H1 (cell line): Measurements from ENCODE around the gene RRP1. TPM values are rescaled to one million over a fixed set of nuclear protein-coding genes. Genes with fewer than 3 reads are reported as not detected.

ENCODE experiments used
- CTCF ChIA-PET: fragments of 300-600 bp; sonication (Branson Sonifier 250); formaldehyde crosslinking; loops from one replicate; lab custom pipeline; 2021; ENCODE audit not compliant: partially characterized antibody; lab: Charles Lee
- POLR2A ChIA-PET: fragments of 300-600 bp; sonication (Branson Sonifier 250); formaldehyde crosslinking; loops from one replicate; lab custom pipeline; 2021; ENCODE audit warnings: inconsistent platforms; ENCODE audit not compliant: partially characterized antibody; lab: Charles Lee
- DNase-seq, 2 experiments: peaks; one replicate each; pipeline versions ENCODE4 v3.0.0 to v3.0.0-alpha.2; 2010 to 2022; ENCODE audit warnings: low spot score in 2 of 2, low read depth in 1 of 2, mixed read lengths in 1 of 2
- FAIRE-seq: peaks from 2 replicates; lab custom pipeline; 2011; peaks lifted over from hg19 to GRCh38; lab: Jason Lieb, UNC
- H2AFZ ChIP-seq: 2 replicates; pipeline ENCODE4 v1.8.1; 2012; ENCODE audit warnings: low read length, inconsistent platforms
- H2AK5ac ChIP-seq: 2 replicates; pipeline ENCODE4 v1.6.1; 2013; ENCODE audit warnings: low read depth, low read length
- H2BK120ac ChIP-seq: replicated peaks from 2 replicates; pipeline ENCODE3; 2013; ENCODE audit warnings: low read depth, low read length, inconsistent platforms
- H2BK12ac ChIP-seq: 2 replicates; pipeline ENCODE4 v1.6.1; 2013; ENCODE audit warnings: low read depth, low read length
- H2BK15ac ChIP-seq: 2 replicates; pipeline ENCODE4 v1.6.1; 2013; ENCODE audit warnings: low read length
- H2BK20ac ChIP-seq: 2 replicates; pipeline ENCODE4 v1.6.1; 2013; ENCODE audit warnings: low read length
- H2BK5ac ChIP-seq: 2 replicates; pipeline ENCODE4 v1.6.1; 2013; ENCODE audit warnings: low read depth, low read length
- H3K14ac ChIP-seq: 2 replicates; pipeline ENCODE4 v1.6.1; 2013; ENCODE audit warnings: inconsistent platforms; ENCODE audit not compliant: insufficient read length
- H3K18ac ChIP-seq: 2 replicates; pipeline ENCODE4 v1.6.1; 2013; ENCODE audit warnings: low read length; ENCODE audit errors: extremely low read depth
- H3K23ac ChIP-seq: 2 replicates; pipeline ENCODE4 v1.6.1; 2013; ENCODE audit warnings: inconsistent platforms; ENCODE audit not compliant: insufficient read length
- H3K23me2 ChIP-seq: 2 replicates; pipeline ENCODE4 v1.6.1; 2013; ENCODE audit warnings: low read depth, low read length
- H3K27ac ChIP-seq: 2 replicates; pipeline ENCODE4 v1.6.1; 2011; ENCODE audit warnings: low read depth, low read length, inconsistent platforms
- H3K27me3 ChIP-seq, 4 experiments: replicated peaks in 1 of 4; 1 replicate in 1 of 4; 2 replicates in 3 of 4; pipeline versions ENCODE4 v1.6.1 to v1.8.1; 2011 to 2013; ENCODE audit warnings: low read length in 3 of 4, mild to moderate bottlenecking in 3 of 4, inconsistent platforms in 2 of 4, mixed read lengths in 2 of 4, moderate library complexity in 1 of 4; ENCODE audit not compliant: control insufficient read depth in 3 of 4, insufficient read depth in 3 of 4; ENCODE audit errors: extremely low read depth in 1 of 4
- H3K36me3 ChIP-seq, 4 experiments: 2 replicates each; pipeline versions ENCODE4 v1.6.1 to v1.8.1; 2011 to 2013; ENCODE audit warnings: mild to moderate bottlenecking in 4 of 4, low read length in 3 of 4, moderate library complexity in 2 of 4, control low read depth in 1 of 4, inconsistent platforms in 1 of 4; ENCODE audit not compliant: insufficient read depth in 4 of 4, control insufficient read depth in 2 of 4
- H3K4ac ChIP-seq: replicated peaks from 2 replicates; pipeline ENCODE3; 2013; ENCODE audit warnings: low read length, low read depth, mixed read lengths, inconsistent platforms; ENCODE audit not compliant: insufficient read length
- H3K4me1 ChIP-seq, 4 experiments: replicated peaks in 1 of 4; 1 replicate in 1 of 4; 2 replicates in 3 of 4; pipeline versions ENCODE4 v1.6.1 to v1.8.1; 2011 to 2013; ENCODE audit warnings: low read length in 3 of 4, inconsistent platforms in 2 of 4, mixed read lengths in 1 of 4; ENCODE audit not compliant: insufficient read depth in 4 of 4, control insufficient read depth in 3 of 4
- H3K4me2 ChIP-seq, 2 experiments: 2 replicates each; pipeline versions ENCODE4 v1.6.1 to v1.8.1; 2011 to 2013; ENCODE audit warnings: low read depth in 2 of 2, low read length in 2 of 2, control low read depth in 1 of 2, inconsistent platforms in 1 of 2, mild to moderate bottlenecking in 1 of 2; ENCODE audit not compliant: insufficient read depth in 1 of 2
- H3K4me3 ChIP-seq, 4 experiments: fragments of 200-600, 300-600 bp in 1 of 4; sonication (generic), shearing (Covaris generic), sonication (Bioruptor Twin) in 1 of 4; 2 replicates each; pipeline versions ENCODE4 v1.5.1 to v1.8.1; 2011 to 2016; ENCODE audit warnings: low read length in 4 of 4, low read depth in 3 of 4, control low read depth in 2 of 4, inconsistent platforms in 2 of 4, mild to moderate bottlenecking in 2 of 4, mixed read lengths in 1 of 4, moderate library complexity in 1 of 4; ENCODE audit not compliant: insufficient read depth in 2 of 4; ENCODE audit errors: extremely low read depth in 1 of 4
- H3K56ac ChIP-seq: replicated peaks from 2 replicates; pipeline ENCODE3; 2013; ENCODE audit warnings: low read depth, mild to moderate bottlenecking, mixed read lengths, low read length, inconsistent platforms; ENCODE audit not compliant: insufficient read length
- H3K79me1 ChIP-seq: 2 replicates; pipeline ENCODE4 v1.6.1; 2013; ENCODE audit warnings: low read depth, low read length, control low read depth
- H3K79me2 ChIP-seq, 2 experiments: 2 replicates each; pipeline versions ENCODE4 v1.6.1 to v1.8.1; 2012 to 2013; ENCODE audit warnings: low read length in 2 of 2, mild to moderate bottlenecking in 2 of 2, inconsistent platforms in 1 of 2; ENCODE audit not compliant: insufficient read depth in 2 of 2, control insufficient read depth in 1 of 2
- H3K9ac ChIP-seq, 4 experiments: replicated peaks in 1 of 4; 1 replicate in 1 of 4; 2 replicates in 3 of 4; pipeline versions ENCODE4 v1.6.1 to v1.8.1; 2011 to 2013; ENCODE audit warnings: low read depth in 3 of 4, low read length in 3 of 4, control low read depth in 2 of 4, mild to moderate bottlenecking in 2 of 4, moderate library complexity in 2 of 4, inconsistent platforms in 1 of 4; ENCODE audit errors: extremely low read depth in 1 of 4
- H3K9me3 ChIP-seq, 2 experiments: 2 replicates each; pipeline versions ENCODE4 v1.6.1 to v1.8.1; 2012 to 2013; ENCODE audit warnings: mild to moderate bottlenecking in 2 of 2, moderate library complexity in 2 of 2, control low read depth in 1 of 2, inconsistent platforms in 1 of 2, low read depth in 1 of 2, low read length in 1 of 2, mixed read lengths in 1 of 2; ENCODE audit not compliant: insufficient read depth in 2 of 2
- H4K20me1 ChIP-seq, 2 experiments: replicated peaks in 1 of 2; 2 replicates each; pipeline versions ENCODE3 to v1.8.1; 2011 to 2013; ENCODE audit warnings: inconsistent platforms in 2 of 2, low read length in 2 of 2, mild to moderate bottlenecking in 1 of 2; ENCODE audit not compliant: insufficient read depth in 2 of 2, control insufficient read depth in 1 of 2
- H4K5ac ChIP-seq: 2 replicates; pipeline ENCODE4 v1.6.1; 2013; ENCODE audit warnings: low read length, low read depth, mixed read lengths, inconsistent platforms; ENCODE audit not compliant: insufficient read length
- H4K8ac ChIP-seq: 2 replicates; pipeline ENCODE4 v1.8.0; 2013; ENCODE audit warnings: mild to moderate bottlenecking, moderate library complexity, low read length, inconsistent platforms; ENCODE audit not compliant: insufficient read depth; ENCODE audit errors: extremely low read depth
- H4K91ac ChIP-seq: replicated peaks from 2 replicates; pipeline ENCODE3; 2013; ENCODE audit warnings: low read length, mixed read lengths, inconsistent platforms; ENCODE audit not compliant: insufficient read length
- ASH2L ChIP-seq: fragments of 200-600, 300-600 bp; sonication (generic); IDR thresholded peaks from one replicate; pipeline ENCODE4 v1.7.1; 2017; ENCODE audit warnings: low read length
- EZH2 ChIP-seq: fragments of 200-600 bp; sonication (generic); IDR thresholded peaks from 2 replicates; pipeline ENCODE4 v1.7.1; 2012; ENCODE audit warnings: low read depth, mild to moderate bottlenecking, moderate library complexity, low read length, inconsistent platforms; ENCODE audit not compliant: severe bottlenecking
- HDAC6 ChIP-seq: IDR thresholded peaks from one replicate; pipeline ENCODE4 v1.7.1; 2012; ENCODE audit warnings: low read depth, mild to moderate bottlenecking, inconsistent platforms, low read length, moderate library complexity
- POLR2A ChIP-seq, 2 experiments: IDR thresholded peaks; 1 replicate in 1 of 2; 2 replicates in 1 of 2; pipeline ENCODE4 v1.6.1; 2011; ENCODE audit warnings: low read depth in 2 of 2, low read length in 2 of 2, mild to moderate bottlenecking in 2 of 2; ENCODE audit errors: control extremely low read depth in 1 of 2
- SIRT6 ChIP-seq: IDR thresholded peaks from one replicate; pipeline ENCODE4 v1.7.1; 2012; ENCODE audit warnings: low read length, inconsistent platforms
- SP2 ChIP-seq: IDR thresholded peaks from 2 replicates; pipeline ENCODE4 v1.6.1; 2012; ENCODE audit warnings: mild to moderate bottlenecking, low read length, inconsistent platforms
- SP4 ChIP-seq: IDR thresholded peaks from 2 replicates; pipeline ENCODE4 v1.6.1; 2012; ENCODE audit warnings: low read length, inconsistent platforms
- WGBS, 2 experiments: shearing (Covaris generic) in 1 of 2; methylation state at CpG; one replicate each; pipeline versions ENCODE4 v1.1.6 to v1.1.7; 2013 to 2015; ENCODE audit warnings: low lambda C conversion rate in 2 of 2, mixed read lengths in 2 of 2, inconsistent platforms in 1 of 2, low coverage in 1 of 2, missing lambda C conversion rate in 1 of 2; ENCODE audit not compliant: insufficient replicate concordance in 2 of 2, insufficient coverage in 1 of 2, insufficient read length in 1 of 2; ENCODE audit errors: extremely low coverage in 1 of 2, missing lambda C conversion rate in 1 of 2; 5-methylcytosine and 5-hydroxymethylcytosine counted together
- polyA plus RNA-seq, 7 experiments: library from polyadenylated mRNA; depleted of rRNA in 3 of 7; stranded (reverse) in 5 of 7; unstranded in 2 of 7; fragments of >200 nt in 5 of 7; fragments of 200-250 nt in 2 of 7; gene quantifications; 1 replicate in 5 of 7; 2 replicates in 1 of 7; 4 replicates in 1 of 7; pipeline versions ENCODE4 v1.2.1 to v1.2.3, GENCODE V29; 2011 to 2013; ENCODE audit warnings: missing spikeins in 2 of 7, mixed read lengths in 2 of 7
- total RNA-seq: library from RNA; stranded (reverse); fragmentation: NEBNext Ultra II Directional; extraction: Animal tissue kit (Norgen Biotek cat#: 25700); gene quantifications from 2 replicates; pipeline ENCODE4 v1.2.1, GENCODE V29; 2021

RRP1 gene
- total and polyA plus RNA-seq, 2 of the 8 experiments (the other 6 are each of a cell fraction or from before 2014, with no cell fraction given), result 11.6 to 55.2 TPM

GRCh38 chr21:43825242-43825935, 36.0 kb downstream of the RRP1 start:
- peaks cover 0 to 10% of the 10 kb centered on the region in 2 experiments; a peak in 1 of 4 replicates for H3K9me3 ChIP-seq
- H3K79me1 ChIP-seq, result no peaks in the 10 kb centered on the region
- H2AFZ ChIP-seq, result no peak overlapping the region
- H3K23ac ChIP-seq, result no peak overlapping the region
- H2BK12ac ChIP-seq, result no peak overlapping the region; the same call in 1 of the 2 replicates
- H3K27me3 ChIP-seq, result no peaks in the 10 kb centered on the region
- no peaks in the 10 kb centered on the region for H3K36me3 ChIP-seq
- H2AK5ac ChIP-seq, result no peak overlapping the region
- FAIRE-seq (no peak), DNase-seq (no peak)
- H2BK15ac ChIP-seq, result no peak overlapping the region
- ChIA-PET POLR2A (interaction anchor here (0.7 to 1.5 kb wide), 5 partner anchors 11 to 18 kb away, joined by 3 to 6 read pairs (median 5); no protein-coding TSS in a partner anchor), CTCF (interaction anchor here (0.6 to 3.2 kb wide), 11 partner anchors 8 to 250 kb away, joined by 3 to 26 read pairs (median 4); no protein-coding TSS in a partner anchor)
- H3K4me1 ChIP-seq, result peaks cover 0 to 7% (median 4%) of the 10 kb centered on the region in 4 experiments; a peak in 3 of 7 replicates
- H3K56ac ChIP-seq, result no peak overlapping the region
- H3K79me2 ChIP-seq, result no peaks in the 10 kb centered on the region
- no peak overlapping the region for H3K27ac ChIP-seq
- H4K5ac ChIP-seq, result no peak overlapping the region
- no peak overlapping the region for H3K4ac ChIP-seq
- H3K18ac ChIP-seq, result no peak overlapping the region
- H3K23me2 ChIP-seq, result no peaks in the 10 kb centered on the region
- WGBS, 2 experiments, result 92% methylated on average over 23 of the region's 24 CpGs; no CpG with 5 or more reads in 1 of the 2 experiments
- no peak overlapping the region for H3K14ac ChIP-seq
- H3K4me3 ChIP-seq, result no peak overlapping the region
- no peak overlapping the region for H2BK20ac ChIP-seq
- no peak overlapping the region for H4K8ac ChIP-seq
- H3K9ac ChIP-seq, result no peak overlapping the region
- H4K20me1 ChIP-seq, result no peaks in the 10 kb centered on the region
- H2BK5ac ChIP-seq, result no peak overlapping the region
- no peak overlapping the region for H2BK120ac ChIP-seq
- no peak overlapping the region for H4K91ac ChIP-seq
- no peak overlapping the region for H3K4me2 ChIP-seq
- TF ChIP-seq EZH2 (no peak), SP4 (no peak), SP2 (no peak), POLR2A (IDR thresholded peaks at IDR 0.05; ENCODE audit: control extremely low read depth in 1 of 2, low read depth in 2 of 2, low read length in 2 of 2) (no peak), HDAC6 (no peak), ASH2L (no peak), SIRT6 (no peak)
